Measurements from ENCODE around the gene JAK1. TPM values are rescaled to one million over a fixed set of nuclear protein-coding genes. Genes with fewer than 3 reads are reported as not detected.
A peak's percentile ranks its signal among the peaks of the same experiment; 100 is the strongest.
"Not testable (repeated sequence)": the region's sequence is repeated elsewhere in the genome, so short reads cannot be mapped to it uniquely, and the experiment has no call there.

JAK1 gene
- total RNA-seq, 1 donor from 2014 or later = 37.5 TPM

DNA sequence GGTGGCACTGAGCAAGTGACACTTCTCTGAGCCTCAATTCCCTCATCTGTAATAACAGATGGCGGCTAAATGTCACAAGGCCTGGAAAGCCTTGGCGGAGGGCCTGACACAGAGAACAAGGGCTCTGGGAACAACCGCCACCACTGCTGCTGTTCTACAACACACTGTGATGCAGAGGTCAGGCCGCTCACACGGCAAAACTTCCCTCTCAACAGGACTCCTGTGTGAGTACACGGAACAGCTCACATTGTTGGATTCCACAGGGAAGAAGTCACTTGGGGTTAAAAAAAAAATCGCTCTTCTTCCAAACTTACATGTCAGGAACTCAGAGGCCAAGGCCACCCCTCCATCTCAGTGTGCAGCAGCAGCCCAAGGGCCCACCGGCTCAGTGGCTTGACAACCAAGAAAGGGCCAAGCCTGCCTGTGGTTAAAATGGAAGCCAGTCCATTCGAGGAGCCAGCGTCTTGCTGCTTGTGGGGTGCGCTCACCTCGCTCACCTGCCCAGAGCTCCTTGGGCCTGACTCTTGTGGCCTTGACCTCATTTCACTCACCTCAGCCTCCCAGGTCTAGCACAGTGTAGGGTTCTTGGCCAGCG, 120.4 kb downstream of the JAK1 start:
- DNase-seq (ENCODE audit: low spot score in 2 of 2) = no peak
- no peak for FAIRE-seq

DNA sequence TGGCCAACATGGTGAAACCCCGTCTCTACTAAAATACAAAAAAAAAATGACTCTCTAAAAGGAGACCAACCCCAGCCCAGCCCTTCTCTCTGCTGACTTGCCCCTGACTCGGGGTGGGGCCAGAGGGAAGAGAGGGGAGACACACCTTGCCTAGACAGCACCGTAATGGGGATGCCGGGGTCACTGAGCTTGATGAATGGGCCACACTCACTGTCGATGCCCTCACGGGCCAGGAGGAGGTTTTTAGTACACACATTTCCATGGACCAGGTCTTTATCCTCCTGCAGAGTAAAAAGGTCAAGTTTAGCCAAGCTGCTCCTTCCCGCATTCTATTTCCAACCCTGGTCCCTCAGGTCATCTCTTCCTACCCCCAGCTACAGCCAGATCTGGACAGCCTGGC, 121.7 kb downstream of the JAK1 start:
- DNase-seq (ENCODE audit: low spot score in 2 of 2) (no peak), FAIRE-seq (no peak)

DNA sequence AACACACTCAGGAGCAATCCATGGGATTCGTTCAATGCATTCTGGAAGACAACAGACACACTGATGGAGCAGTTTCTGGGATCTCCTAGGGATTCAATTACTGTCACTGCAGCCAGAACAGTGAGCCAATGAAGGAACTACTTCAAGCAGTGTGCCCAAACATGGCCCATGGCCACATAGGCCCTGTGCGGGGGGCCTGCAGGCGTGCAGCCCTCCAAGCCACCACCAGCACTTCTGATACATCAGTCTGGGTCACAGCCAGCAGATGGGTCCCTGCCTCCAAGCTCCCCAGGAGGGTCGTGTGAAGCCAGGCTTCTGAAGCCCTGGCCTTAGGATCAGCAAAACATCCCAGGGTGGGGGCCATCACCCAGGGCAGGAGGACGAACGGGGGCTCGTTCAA, 122.2 kb downstream of the JAK1 start:
- DNase-seq (ENCODE audit: low spot score in 2 of 2) (no peak), FAIRE-seq (no peak)

DNA sequence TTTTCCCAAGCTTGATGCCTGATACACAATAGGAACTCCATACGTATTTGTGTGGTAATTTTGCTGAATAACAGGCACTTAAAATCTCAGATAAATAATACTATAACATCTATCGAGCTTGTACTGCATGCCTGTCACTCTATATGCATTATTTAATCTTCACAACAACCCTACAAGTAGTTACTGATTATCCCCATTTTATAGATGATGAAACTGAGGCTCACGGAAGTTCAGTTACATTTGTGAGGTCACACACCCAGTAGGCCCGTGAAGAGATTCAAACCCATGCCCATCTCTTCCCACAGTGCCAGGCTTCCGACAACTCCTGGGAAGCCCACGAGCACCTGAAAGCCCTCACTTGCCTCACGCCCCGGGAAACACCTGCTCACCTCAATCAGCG, 122.7 kb downstream of the JAK1 start:
- DNase-seq (ENCODE audit: low spot score in 2 of 2) = no peak
- no peak for FAIRE-seq

DNA sequence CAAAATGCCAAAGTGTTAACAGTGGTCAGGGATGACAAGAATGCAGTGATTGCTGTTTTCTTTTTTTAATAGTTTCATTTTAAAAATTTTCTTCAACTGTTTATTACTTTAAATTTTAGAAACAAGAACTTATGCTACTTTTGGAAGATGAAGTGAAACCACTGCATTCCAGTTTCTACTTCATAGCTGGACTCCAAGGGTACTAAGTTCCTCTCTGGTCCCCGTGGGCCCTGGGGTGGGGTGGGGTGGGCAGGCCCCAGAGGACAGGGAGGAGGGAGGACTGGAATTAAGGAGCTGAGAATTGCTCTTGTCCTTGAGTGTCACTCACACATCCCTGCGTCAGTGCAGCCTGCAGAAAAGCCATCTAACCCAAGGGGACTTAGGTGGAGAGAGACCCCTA, 124.1 kb downstream of the JAK1 start:
- FAIRE-seq (no peak), DNase-seq (ENCODE audit: low spot score in 2 of 2) (no peak)

DNA sequence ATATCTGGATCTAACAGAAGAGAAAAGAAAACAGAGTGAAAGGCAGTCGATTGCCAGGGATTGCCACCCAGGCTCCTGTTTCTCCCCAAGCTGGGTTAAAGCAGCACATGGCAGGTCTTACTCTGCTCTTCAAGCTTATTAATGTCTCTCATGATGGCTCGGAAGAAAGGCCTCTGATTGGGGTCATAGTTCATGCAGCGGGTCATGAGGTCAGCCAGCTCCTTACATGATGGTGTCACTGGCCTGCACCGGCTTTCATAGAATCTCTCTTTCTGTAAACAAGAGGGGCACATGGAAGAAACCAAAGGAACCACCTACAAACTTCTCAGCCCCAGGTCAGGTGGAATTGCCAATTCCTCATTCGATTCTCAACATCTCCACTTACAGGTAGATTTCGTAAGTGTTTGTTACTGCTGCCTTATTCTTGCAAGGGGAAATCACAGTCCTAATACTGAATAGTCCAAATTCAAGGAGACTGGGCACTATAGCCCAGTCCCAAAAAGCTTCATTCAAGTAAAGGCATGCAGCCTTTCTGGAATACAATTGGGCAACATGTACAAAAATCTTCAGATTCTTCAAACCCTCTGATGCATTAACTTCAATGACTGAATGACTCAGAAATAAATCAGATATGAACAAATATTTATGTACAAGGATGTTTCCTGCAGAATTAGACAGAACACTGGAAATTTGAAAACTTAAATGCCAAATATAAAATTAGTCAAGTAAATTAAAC, 124.9 kb downstream of the JAK1 start:
- FAIRE-seq = no peak
- no peak for DNase-seq (ENCODE audit: low spot score in 2 of 2)

DNA sequence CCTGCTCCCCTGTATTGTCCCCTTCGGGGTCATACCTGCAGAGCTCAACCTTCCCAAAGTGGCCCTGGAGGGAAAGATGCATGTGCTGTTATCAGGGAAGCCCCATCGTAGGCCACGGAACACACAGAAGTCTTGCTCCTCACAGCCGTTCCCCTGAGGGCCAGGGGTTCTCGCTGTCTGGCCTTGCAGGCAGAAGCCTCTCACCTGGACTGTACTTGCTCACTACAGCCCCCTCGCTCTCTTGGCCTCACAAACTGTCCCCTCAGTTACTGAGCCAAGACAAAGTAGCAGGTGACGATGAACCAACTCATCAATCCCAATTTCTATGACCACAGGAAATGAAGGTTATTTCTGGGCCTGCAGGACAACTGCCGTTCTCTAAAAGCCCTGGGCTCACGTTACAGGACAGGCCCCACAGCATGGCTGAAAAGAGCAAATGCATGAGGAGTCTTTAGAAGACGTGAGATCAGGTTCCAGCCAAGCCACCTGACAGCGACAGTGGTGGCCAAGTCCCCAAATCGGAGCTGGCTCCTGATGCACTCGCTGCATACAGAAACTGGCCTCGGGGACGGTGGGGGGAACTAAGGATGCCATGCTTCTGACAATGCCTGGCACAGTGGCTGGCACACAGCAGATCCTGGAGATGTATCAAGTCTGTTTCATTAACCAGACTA, 126.5 kb downstream of the JAK1 start:
- DNase-seq (ENCODE audit: low spot score in 2 of 2) (no peak), FAIRE-seq (no peak)

DNA sequence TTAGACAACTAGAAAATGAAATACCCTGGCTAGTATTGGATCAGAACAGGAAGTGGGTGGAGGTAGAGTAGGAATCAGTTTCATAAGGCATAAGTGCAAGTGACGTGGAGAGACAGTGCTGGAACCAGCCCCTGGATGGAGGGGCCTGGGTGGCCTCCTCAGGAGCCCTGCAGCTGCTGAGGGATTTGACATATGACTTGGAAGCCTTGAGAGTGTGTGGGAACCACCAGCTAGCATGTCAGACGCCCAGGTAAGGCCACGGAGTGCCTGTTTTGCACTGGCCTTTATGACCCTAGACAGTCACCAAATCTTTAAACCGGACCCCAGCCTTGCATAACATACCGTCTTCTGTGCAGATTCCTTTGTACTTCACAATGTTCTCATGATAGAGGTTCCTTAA, 127.1 kb downstream of the JAK1 start:
- no peak for FAIRE-seq
- no peak for DNase-seq (ENCODE audit: low spot score in 2 of 2)

DNA sequence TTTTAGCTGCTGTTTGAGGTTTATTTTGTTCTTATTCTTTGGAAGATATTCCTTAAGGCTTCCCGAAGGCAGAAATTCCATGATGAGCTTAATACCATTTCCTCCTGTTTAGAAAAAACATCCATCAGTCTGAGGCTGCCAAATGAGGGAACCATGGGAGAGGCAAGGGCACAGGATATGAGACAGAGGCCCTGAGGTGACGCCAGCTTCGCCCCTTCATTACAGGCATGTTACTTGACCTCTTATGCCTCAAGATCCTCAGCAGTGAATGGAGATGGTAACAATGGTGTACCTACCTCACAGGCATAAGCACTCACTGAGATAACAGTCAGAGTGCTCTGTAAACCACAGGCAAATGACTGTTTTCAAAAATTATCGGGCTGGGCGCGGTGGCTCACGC, 127.9 kb downstream of the JAK1 start:
- FAIRE-seq (no peak), DNase-seq (ENCODE audit: low spot score in 2 of 2) (no peak)

DNA sequence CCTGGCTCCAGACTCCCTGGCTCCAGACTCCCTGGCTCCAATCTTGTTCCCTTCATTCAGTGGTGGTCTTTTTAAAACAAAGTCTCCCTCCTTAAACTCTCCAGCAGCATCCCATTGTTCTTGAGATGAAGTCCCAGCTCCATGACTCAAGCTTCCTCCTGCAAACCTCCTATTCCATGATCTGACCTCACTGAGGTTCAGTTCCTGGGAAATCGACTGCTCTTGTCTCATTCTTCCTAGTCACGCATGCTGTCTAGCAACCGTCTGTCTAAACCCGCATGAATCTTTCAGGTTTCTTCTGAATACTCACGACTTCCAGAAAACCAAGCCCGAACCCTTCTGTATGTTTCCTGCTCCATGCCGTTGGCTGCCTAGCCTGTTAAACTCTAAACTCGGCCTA, 129.5 kb downstream of the JAK1 start:
- FAIRE-seq (no peak), DNase-seq (ENCODE audit: low spot score in 2 of 2) (no peak)

DNA sequence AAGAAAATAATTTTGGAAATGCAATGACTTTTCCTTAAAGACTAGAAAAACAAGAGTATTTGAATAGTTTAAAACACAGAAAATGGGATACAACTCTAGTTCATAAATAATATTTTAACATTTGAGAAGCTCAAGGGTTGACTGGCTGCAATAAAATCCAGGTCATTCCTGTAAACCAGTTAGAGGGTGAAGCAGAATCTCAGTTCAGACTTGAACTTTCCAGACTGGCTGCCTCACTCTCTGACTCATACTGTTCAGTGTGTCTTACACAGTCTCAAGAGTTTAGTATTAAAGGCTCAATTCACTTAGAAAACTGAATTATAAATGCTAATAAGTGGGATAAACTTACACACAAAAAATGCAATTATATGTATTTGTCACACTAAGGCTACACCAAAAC, 131.6 kb downstream of the JAK1 start:
- DNase-seq (ENCODE audit: low spot score in 2 of 2) (no peak), FAIRE-seq (no peak)

DNA sequence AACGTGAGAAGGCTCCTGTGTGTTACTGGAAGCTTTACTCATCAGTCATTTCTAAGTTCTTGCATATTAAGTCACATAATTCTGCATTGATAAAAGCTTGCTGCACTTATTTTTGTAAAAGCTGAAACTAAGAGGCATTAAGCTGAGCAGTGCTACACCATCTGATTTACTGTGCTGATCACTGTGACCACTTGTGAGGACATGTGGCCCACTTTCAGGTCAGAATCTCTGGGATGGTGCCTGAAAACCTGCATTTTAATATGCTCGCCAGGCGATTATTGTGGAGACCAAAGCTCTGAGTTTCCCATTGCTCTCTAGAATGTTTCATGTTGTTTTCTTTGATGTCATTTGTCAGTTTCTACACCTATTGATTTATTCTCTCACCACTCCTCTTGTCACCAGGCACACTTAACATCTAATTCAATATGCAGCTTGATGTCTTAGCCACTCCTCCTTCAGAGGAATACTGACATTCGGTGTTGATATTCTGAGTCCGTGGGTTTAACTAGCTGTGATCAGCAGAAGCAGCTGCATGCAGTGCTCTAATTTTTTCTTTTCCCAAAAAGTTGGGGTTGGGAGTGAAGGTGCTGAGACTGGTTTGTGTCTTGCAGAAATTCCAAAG, 136.2 kb downstream of the JAK1 start:
- FAIRE-seq (no peak), DNase-seq (ENCODE audit: low spot score in 2 of 2) (no peak)

DNA sequence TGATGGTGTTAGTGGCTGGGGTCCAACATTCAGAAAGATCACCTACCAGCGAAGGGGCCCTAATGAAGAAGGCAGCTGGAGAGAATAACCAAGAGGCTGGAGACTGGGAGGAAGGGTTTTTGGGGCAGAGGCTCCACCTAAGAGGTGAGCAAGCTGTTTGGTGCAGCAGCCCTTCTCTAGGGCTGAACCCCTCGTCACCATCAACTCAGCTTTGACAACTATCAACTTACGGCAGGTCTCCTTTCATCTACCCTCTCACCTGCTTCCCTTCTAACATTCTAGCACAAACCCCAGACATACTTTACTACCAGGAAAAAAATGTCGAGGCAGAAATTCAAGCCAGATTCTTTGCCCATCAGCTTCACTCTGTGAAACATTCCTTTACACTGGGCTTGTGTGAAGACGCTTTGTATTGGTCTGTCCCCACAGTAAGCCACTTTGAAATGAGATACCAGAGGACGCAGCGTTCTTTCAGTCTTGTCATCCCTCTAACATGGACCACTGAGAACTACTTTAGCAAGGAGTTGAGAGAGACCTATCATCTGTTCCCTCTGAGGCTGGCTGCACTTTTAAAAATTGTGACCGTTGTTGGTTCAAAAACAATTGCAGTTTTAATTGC, 136.8 kb downstream of the JAK1 start:
- DNase-seq (ENCODE audit: low spot score in 2 of 2) (no peak), FAIRE-seq (no peak)

DNA sequence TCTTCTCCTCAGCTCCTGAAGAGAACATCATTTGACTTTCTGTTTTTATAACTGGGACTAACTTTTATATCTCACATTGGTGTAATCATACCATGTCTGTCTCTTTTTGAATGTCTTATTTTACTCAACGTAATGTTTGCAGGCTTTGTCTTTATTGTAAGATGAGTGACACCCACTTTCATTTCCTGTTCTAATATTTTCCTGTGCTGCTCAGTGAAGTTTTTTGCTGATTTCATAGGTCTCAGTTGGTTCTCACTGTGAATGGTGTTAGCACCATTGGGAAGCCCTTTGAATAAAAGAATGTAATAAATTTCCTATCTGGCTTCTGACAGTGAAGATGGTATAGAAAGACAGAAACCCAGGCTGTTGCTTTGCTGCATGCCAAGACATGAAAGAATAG, 137.5 kb downstream of the JAK1 start:
- DNase-seq (ENCODE audit: low spot score in 2 of 2) = no peak
- FAIRE-seq = no peak

DNA sequence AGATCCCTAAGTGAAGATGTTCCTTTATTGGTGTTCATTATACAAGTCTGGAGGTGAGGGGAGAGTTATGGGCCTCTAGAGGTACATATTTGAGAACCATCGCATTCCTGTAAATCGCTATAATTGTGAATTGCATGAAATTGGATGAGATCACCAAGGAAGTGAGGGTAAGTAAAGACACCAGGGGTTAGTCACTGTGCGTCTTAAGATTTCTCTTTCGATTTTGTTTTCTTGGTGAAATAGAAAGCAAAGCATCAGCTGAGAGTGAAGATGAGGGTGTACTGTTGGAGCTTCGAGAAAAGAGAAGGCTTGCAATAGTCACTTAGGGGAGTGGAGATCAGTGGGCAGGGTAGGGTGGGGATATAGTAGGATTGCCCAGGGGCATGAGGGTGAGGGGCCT, 139.4 kb downstream of the JAK1 start:
- no peak for DNase-seq (ENCODE audit: low spot score in 2 of 2)
- no peak for FAIRE-seq

DNA sequence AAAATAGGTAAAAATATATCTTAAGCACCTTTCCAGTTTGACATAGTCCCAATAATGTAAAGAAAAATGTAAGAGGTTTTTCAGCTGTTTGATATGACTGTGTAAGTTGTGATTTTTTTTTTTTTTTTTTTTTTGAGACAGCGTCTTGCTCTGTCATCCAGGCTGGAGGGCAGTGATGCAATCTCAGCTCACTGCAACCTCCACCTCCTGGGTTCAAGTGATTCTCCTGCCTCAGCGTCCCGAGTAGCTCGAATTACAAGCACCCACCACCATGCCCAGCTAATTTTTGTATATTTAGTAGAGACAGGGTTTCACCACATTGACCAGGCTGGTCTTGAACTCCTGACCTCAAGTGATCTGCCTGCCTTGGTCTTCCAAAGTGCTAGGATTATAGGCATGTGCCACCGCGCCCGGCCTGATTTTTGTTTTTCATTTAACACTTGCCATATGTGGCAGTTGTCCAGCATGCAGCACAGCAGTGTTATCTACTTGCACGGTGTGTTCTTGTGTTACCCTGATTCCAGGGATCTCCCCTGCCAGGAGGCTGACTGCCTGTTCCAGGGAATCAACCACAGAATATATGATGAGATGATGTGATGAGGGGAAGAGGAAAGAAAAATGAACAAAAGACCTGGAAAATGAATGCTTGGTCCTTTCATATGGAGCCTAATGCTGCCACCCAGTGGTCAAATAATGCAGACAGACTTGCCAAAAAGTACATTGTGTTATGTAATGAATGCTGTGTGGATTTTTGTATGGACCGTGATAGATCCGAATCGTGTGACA, 142.5 kb downstream of the JAK1 start:
- DNase-seq (ENCODE audit: low spot score in 2 of 2) (peak; percentile 18 to 49), FAIRE-seq (peak; percentile 70)

DNA sequence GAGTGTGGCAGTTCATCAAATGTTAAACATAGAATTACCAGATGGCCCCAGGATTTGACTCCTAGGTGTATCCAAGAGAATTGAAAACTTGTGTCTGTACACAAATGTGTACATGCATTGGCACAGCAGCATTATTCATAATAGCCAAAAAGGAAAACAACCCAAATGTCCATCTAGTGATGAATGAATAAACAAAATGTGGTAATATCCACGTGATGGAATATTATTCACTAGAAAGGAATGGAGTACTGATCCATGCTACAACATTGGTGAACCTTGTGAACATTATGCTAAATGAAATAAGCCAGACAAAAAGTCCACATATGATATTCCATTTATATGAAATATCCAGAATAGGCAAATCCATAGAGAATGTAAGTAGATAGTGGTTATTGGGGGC, 143.7 kb downstream of the JAK1 start:
- FAIRE-seq (no peak), DNase-seq (ENCODE audit: low spot score in 2 of 2) (no peak)

DNA sequence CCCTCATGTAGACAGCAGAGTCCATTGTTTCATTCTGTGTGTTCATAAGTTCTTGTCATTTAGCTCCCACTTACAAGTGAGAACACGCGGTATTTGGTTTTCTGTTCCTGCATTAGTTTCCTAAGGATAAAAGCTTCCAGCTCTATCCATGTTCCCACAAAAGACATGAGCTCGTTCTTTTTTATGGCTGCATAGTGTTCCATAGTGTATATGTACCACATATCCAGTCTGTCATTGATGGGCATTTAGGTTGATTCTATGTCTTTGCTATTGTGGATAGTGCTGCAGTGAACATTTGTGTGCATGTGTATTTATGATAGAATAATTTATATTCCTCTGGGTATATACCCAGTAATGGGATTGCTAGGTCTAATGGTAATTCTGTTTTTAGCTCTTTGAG, 145.8 kb downstream of the JAK1 start:
- DNase-seq (ENCODE audit: low spot score in 2 of 2); FAIRE-seq: not testable (repeated sequence)

DNA sequence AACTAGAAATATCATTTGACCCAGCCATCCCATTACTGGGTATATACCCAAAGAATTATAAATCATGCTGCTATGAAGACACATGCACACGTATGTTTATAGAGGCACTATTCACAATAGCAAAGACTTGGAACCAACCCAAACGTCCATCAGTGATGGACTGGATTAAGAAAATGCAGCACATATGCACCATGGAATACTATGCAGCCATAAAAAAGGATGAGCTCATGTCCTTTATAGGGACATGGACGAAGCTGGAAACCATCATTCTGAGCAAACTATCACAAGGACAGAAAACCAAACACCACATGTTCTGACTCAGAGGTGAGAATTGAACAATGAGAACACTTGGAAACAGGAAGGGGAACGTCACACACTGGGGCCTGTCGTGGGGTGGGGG, 149.0 kb downstream of the JAK1 start:
- not testable (repeated sequence) for FAIRE-seq; DNase-seq (ENCODE audit: low spot score in 2 of 2)

DNA sequence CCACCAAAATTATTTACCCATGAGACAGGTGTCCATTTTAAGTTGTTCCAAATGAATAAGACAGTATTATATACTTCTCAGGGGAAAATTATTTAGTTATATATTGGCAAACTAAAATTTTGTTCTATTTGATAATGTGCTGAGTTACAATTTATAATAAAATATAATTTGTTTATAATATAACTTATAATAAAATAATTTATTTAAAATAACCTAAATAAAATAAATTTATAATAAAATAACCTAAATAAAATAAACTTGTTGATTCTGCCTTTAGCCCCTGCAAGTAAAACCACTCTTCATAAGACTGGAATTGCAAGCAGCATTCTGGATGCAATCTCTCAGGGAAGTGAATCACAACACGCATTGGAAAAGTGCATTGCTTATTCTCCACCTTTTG, 151.9 kb downstream of the JAK1 start:
- FAIRE-seq (peak; percentile 67), DNase-seq (ENCODE audit: low spot score in 2 of 2) (no peak)
